Chondrocyte (in vitro differentiated cells): ENCODE data around the gene MUS81. TPM values are rescaled to one million over a fixed set of nuclear protein-coding genes. Genes with fewer than 3 reads are reported as not detected.
A peak's percentile ranks its signal among the peaks of the same experiment; 100 is the strongest.

Experiments used
- DNase-seq: peaks from one replicate; pipeline ENCODE4 v3.0.0; 2021; ENCODE audit warnings: mixed read lengths, low spot score
- H3K27ac Mint-ChIP-seq: one replicate; pipeline ENCODE4 v1.8.0; 2021; ENCODE audit warnings: mild to moderate bottlenecking, moderate library complexity, mixed read lengths; ENCODE audit not compliant: unreplicated experiment
- H3K27me3 Mint-ChIP-seq: 2 replicates; pipeline ENCODE4 v1.8.0; 2021; ENCODE audit warnings: low read depth, mixed read lengths
- H3K36me3 Mint-ChIP-seq: 2 replicates; pipeline ENCODE4 v1.8.0; 2021; ENCODE audit warnings: low read depth, mixed read lengths
- H3K4me1 Mint-ChIP-seq: 2 replicates; pipeline ENCODE4 v1.8.0; 2021; ENCODE audit warnings: low read depth, mild to moderate bottlenecking, mixed read lengths
- H3K4me3 Mint-ChIP-seq: one replicate; pipeline ENCODE4 v1.8.0; 2021; ENCODE audit warnings: mild to moderate bottlenecking, moderate library complexity, mixed read lengths; ENCODE audit not compliant: unreplicated experiment
- H3K9me3 Mint-ChIP-seq: 2 replicates; pipeline ENCODE4 v1.8.0; 2021; ENCODE audit warnings: low read depth, mixed read lengths
- CTCF ChIP-seq: fragments of 200-600 bp; sonication (generic); IDR thresholded peaks from 2 replicates; pipeline ENCODE4 v1.5.0; 2021; ENCODE audit warnings: antibody characterized with exemption, mild to moderate bottlenecking, moderate library complexity
- total RNA-seq: library from RNA; stranded (reverse); gene quantifications from 3 replicates; pipeline ENCODE4 v1.2.1, GENCODE V29; 2021

MUS81 gene
- total RNA-seq, 1 donor from 2014 or later = 68.4 TPM

DNA sequence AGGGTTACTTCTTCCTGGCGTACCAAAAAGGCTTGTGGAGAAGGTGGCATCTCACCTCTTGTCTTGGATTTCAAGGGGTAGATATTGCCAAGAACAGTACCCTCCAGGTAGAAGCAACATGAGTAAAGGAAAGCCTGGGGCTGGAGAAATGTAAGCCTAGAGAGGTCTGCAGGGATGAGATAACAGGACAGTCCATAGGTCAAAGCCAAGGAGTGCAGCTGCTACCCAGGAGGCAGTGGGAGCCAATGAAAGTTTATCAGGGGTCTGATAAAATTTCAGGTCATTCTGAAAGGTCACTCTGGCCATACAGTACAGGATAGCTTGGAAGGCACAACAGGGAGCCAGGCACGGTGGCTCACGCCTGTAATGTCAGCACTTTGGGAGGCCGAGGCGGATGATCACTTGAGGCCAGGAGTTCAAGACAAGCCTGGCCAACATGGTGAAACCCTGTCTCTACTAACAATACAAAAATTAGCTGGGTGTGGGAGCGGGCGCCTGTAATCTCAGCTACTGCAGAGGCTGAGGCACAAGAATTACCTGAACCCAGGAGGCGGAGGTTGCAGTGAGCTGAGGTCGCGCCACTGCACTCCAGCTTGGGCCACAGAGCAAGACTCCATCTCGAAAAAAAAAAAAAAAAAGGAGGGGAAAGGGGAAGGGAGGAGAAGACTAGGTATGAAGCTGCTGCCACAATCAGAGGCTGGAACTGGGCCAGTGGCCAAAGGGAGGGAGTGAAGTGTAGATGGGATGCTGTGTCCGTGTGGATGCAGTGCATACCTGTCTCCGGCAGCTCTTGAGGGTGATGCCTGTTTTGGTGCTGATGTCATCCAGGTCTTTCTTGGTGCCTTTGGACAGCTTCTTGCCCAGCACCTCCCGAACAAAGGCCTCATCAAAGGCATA is 26.8 kb downstream of the MUS81 start:
- no peak for TF ChIP-seq CTCF
- H3K4me1 Mint-ChIP-seq = peaks cover 50% of the 10 kb centered on the region
- DNase-seq = no peak
- no peak overlapping the region for H3K27ac Mint-ChIP-seq
- H3K36me3 Mint-ChIP-seq = peaks cover 20% of the 10 kb centered on the region
- no peaks in the 10 kb centered on the region for H3K9me3 Mint-ChIP-seq
- peak overlapping the region; percentile 99 for H3K4me3 Mint-ChIP-seq
- H3K27me3 Mint-ChIP-seq = no peaks in the 10 kb centered on the region

GRCh38 chr11:65887723-65888162 is 27.5 kb downstream of the MUS81 start:
- DNase-seq = no peak
- H3K27me3 Mint-ChIP-seq = no peaks in the 10 kb centered on the region
- H3K4me1 Mint-ChIP-seq = peaks cover 57% of the 10 kb centered on the region
- H3K9me3 Mint-ChIP-seq = no peaks in the 10 kb centered on the region
- peaks cover 19% of the 10 kb centered on the region for H3K36me3 Mint-ChIP-seq
- peak overlapping the region; percentile 99 for H3K27ac Mint-ChIP-seq
- H3K4me3 Mint-ChIP-seq = peak overlapping the region; percentile 99
- no peak for TF ChIP-seq CTCF

- Mint-ChIP-seq H3K4me1 (peaks cover 61% of the 10 kb centered on the region), H3K36me3 (peaks cover 19% of the 10 kb centered on the region), H3K27ac (peak within 1 kb of the TSS; percentile 99)
Measured at GRCh38 chr11:65888163-65888814, 28.1 kb downstream of the MUS81 start, which contains the start of gene FIBP. TSS of gene FIBP (minus strand) at chr11:65888471. CDS start at chr11:65888418, 53 bp downstream.

DNA sequence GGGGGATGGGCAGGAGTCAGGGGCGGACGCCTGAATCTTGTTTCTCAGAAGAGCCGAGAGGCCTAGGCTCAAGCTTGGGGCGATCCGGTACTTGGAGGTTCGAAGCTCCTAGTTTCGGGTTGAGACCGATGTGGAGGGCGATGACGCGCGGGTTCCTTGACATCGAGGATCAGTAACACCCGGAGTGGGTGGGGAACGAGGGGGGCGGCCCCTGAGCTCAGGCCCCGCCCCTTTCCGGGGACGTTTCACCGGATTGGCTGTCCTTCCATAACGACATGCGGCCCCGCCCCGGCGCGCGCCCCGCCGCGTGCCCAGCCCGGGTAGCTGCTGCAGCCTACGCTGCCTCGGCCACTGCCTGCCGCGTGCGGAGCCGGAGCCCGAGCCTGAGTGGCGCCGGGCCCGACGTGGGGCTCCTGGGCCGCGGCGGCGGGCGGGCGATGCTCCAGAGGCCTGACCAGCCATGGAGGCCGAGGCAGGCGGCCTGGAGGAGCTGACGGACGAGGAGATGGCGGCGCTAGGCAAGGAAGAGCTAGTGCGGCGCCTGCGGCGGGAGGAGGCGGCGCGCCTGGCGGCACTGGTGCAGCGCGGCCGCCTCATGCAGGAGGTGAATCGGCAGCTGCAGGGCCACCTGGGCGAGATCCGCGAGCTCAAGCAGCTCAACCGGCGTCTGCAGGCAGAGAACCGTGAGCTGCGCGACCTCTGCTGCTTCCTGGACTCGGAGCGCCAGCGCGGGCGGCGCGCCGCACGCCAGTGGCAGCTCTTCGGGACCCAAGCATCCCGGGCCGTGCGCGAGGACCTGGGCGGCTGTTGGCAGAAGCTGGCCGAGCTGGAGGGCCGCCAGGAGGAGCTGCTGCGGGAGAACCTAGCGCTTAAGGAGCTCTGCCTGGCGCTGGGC is 30.3 kb downstream of the MUS81 start, which contains the start of gene CCDC85B:
CCDC85B (plus strand) TSS at position 350 of the 895 bp plus-strand sequence; CDS start at position 461, 111 bp downstream.
- peak; percentile 98 for DNase-seq
- TF ChIP-seq CTCF = peak; percentile 63
- no peaks in the 10 kb centered on the region for H3K9me3 Mint-ChIP-seq
- peak within 1 kb of the TSS; percentile 99 for H3K4me3 Mint-ChIP-seq
- peaks cover 9% of the 10 kb centered on the region for H3K36me3 Mint-ChIP-seq
- H3K4me1 Mint-ChIP-seq = peaks cover 52% of the 10 kb centered on the region
- no peaks in the 10 kb centered on the region for H3K27me3 Mint-ChIP-seq
- H3K27ac Mint-ChIP-seq = peak within 1 kb of the TSS; percentile 99

More at GRCh38 chr11:65888163-65888814, 28.1 kb downstream of the MUS81 start, which contains the start of gene FIBP:
- peak; percentile 97 for DNase-seq
- Mint-ChIP-seq H3K27me3 (no peaks in the 10 kb centered on the region), H3K4me3 (peak within 1 kb of the TSS; percentile 99), H3K9me3 (no peaks in the 10 kb centered on the region)
- peak; percentile 84 for TF ChIP-seq CTCF
